HG02885 (cell line): Measurements from ENCODE around the gene ARMC2.

Experiments
- ATAC-seq: cut with Tn5 transposase; IDR thresholded peaks from one replicate; pipeline ENCODE4 v1.9.1; 2021; ENCODE audit warnings: mild to moderate bottlenecking; ENCODE audit not compliant: unreplicated experiment, poor library complexity

The ARMC2 gene

DNA sequence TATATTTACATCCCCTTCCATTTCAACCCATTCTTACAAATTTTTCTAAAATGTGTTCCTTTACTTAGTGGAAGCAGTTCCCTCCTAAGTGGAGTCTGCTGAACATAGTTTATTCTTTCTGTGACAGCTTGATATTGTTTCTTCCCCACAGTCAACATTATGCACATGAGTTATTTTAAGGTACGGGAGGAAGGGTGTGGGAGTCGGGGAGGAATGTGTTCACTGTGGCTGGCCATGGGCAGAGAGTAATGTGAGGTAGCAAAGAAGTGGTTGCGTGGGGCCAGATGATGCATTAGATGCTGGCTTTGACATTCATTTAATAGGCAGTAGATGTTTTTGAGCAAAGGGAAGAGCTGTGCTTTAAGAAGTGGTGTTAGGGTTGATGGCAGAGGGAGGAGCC lies 98.5 kb downstream of the ARMC2 start:
- ATAC-seq, result no peak

DNA sequence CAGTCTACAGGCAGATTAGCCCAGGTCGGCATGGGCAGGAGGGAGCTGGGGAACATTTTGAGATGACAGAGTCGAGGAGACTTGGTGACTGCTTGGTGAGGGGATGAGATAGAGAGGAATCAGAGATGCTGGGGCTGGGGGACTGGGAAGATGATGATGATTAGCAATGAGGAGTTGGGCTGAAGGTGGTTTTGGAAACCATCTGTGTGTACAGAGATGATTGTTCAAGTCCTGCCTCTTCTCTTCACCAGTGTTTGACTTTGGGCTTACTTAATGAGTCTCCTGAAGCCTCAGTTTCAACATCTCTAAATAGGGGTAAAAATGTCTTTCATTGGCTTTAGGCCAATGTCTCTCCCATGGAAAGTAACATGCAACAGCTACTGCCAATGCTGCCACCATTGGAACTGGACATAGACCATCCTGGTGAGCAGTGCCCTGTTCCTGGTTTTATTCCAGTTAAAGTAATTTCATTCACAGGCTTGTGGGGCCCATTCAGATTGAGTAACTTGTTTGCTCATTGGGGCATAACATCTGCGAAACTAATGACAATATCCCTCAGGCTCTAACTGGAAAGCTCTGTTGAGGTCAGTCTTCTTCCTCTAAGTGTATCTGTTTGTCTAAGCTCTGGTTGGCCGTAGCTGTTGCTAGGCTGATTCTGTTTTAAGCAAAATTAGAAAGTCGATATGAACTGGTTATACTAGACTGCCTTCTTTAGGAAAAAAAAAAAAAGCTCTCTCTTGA lies 99.1 kb downstream of the ARMC2 start:
- ATAC-seq, result no peak

- no peak for ATAC-seq
These were observed 100.0 kb downstream of the ARMC2 start for GRCh38 chr6:108948181-108948661.

DNA sequence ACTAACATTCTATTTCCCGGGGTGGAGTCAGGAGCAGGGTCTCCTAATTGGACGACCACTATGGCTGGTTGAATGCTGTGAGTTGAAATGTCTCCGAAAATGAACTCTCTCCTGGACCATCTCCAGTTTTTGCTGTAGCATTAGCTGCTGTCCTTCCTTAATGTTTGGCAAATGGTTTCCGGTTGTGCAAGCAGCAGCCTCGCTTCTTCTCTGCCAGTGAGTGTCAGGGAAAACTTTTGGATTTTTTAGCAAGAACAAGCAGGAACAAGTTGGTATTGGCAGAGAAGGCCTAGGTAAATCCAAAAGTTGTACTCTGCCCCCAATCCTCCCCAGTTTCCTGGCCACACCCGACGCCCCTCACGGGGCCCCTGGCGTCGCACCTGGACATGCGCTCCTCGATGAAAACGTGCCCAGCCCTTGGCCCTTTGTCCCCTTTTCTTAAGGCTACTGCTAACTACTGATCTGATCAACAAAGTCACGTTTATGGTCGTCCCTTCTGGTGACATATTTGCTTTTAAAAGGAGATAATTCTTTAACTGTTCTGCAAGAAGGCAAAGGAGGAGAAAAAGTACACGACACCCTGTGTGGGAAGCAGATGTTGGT lies 103.2 kb downstream of the ARMC2 start:
- no peak for ATAC-seq

GRCh38 chr6:108952776-108953486 lies 104.7 kb downstream of the ARMC2 start:
- ATAC-seq, result no peak

DNA sequence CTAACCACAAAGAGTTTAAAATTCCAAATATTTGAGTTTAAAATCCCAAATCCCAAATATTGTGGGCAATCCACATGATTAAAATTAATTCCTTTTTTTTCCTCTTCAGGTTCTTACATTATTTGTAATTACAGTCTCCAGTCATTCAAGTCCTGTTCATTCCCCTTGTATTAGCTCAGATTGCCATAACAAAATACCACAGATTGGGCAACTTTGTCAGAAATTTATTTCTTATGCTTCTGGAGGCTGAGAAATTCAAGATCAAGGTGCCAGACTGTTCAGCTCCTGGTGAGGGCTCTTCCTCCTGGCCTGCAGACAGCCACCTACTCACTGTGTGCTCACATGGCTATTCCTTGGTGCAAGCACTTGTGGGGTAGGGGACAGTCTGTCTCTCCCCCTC lies 105.5 kb downstream of the ARMC2 start:
- ATAC-seq, result no peak

DNA sequence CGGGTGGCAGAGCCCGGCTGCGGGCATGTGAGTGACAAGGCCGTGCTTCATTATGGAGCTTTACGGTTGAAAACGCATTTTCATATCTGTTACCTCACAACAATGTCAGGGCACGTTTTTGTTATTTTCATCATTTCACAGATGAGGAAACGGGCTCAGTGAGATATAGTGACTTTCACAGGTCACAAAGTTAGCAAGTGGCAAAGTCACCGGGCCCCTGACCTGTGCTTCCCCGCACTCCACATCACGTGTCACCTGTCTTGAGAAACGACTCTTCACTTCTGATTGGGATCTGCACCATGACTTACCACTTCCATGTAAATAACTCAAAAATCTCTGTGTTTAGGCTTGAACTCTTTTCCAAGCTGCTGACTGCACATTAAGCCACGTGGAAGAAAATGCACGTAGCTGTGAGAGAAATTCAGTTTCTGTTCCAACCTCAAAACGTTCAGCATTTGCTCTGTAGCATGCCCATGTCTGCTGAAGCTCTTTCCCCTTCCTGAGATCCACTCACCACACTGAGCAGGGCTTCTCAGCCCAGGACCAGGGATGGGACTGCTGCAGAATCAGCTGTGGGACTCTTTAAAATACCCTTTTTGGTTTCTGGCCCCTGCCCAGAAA lies 107.2 kb downstream of the ARMC2 start:
- no peak for ATAC-seq

DNA sequence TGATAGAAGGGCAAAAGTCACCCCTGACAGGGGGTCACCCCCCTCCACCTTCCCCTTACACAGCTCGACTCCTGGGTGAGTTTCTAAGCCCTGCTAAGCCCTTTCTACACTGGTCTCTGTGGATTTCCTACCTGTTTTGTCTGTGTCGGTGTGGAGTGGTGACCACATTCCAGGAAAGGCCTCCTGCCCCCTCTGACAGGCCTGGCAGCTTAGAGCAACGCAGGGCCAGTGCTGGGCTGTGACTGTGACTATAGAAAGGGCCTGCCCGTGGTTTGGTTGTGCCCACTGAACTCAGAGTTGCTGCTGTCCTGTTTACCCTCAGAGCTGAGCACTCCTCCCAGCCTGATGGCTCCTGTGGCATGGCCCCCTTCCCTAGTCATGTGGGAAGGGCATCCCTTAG lies 109.0 kb downstream of the ARMC2 start:
- no peak for ATAC-seq

- no peak for ATAC-seq
These were observed 110.9 kb downstream of the ARMC2 start for GRCh38 chr6:108958900-108959770.

DNA sequence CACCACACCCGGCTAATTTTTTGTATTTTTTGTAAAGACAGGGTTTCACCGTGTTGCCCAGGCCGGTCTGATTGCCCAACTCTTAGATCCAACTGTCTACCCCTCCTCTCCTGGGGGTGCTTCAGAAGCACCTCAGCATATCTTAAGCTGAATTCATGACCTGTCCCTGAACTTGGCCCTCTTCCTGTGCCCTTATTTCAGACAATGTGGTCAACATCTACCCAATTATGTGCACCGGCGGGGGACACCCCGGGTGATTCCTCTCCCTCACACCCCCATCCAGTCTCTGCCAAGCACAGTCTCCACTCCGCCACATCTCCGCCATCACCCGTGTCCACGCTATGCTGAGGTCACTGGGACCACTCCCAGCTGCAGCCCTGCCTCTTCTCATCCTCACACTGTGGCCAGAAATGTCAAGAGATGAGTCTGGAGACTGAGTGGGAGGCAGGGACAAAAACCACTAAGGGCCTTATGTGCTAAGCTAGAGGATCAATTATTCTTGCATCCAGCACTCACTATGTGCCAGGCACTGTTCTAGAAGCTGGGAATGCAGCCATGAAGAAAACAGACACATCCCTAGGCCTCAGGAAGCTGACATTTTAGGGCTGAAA lies 111.9 kb downstream of the ARMC2 start:
- ATAC-seq, result no peak

GRCh38 chr6:108960601-108961000 lies 112.4 kb downstream of the ARMC2 start:
- no peak for ATAC-seq

DNA sequence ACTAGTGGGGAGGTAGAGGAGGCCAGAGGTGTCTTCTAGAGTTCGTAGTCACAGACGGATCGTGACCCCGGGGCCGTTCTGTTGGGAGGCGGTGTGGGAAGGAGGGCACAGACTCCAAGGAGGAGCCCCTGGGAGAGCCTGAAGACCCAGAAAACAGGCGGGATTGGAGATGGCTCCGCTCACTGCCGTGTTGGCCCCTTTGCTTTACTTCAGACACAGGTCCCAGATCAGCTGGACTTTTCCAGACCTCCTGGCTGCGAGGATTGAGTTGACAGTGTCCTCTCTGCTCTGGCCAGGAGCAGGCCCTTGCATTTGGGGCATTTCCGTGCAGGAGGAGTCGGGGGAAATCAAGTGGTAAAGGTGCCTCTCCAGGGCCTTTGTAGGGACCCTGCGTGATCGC lies 112.9 kb downstream of the ARMC2 start:
- no peak for ATAC-seq

GRCh38 chr6:108961985-108962384 lies 113.8 kb downstream of the ARMC2 start:
- ATAC-seq, result no peak

DNA sequence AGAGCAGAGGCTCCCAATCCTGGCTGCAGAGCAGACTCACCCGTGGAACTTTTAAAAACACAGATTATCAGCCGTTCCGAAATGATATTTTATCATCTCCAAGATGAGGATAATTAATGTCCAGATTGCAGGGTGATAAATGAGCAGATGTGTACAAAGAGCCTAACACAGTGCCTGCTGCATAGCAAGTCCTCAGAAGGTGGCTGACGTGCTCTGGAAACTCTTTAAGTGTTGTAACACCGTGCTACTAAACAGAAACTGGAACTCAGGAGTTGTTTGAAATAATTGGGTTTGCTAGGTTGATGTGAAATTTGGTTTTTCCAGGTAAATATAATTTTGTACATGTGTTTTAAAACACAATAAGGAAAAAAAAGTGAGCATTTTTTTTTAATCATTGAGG lies 118.0 kb downstream of the ARMC2 start:
- ATAC-seq, result no peak

DNA sequence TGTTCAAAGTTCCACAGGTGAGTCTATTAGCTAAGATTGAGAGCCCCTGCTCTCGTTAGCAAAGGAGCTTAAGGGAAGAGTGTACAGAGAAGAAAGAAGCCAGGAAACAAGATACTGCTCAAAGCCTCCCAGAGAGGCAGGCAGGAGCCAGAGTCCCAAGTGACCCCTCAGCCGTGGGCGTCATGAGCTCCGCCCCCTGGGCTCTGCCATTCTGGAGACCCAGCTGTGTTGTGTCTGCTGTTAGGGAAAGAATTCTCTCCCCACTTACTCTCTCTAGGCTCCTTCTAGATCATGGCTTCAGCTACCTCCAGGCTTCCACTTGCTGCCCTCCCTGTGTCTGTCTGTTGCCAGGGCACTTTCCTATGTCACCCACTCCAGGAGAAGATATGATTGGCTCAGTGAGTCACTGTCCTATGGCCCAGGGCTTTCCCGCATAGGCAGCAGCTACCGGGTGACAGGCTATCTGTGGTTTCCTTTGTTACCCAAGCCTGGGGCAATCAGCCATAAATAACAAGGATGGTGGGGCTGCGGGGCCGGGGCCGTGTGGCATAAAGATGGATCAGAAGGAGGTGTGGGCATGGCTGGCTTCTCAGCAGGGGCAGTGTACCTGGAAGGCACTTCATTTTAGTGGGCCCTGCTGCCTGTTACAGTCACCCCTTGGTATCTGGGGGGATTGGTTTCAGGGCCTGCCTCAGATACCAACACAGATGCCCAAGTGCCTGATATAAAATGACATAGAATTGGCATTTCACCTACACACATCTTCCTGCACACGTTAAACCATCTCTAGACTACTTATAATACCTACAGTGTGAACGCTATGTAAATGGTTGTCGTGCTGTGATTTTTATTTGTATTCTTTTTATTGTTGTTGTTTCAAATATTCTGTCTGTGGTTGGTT lies 118.9 kb downstream of the ARMC2 start:
- ATAC-seq, result no peak

- ATAC-seq, result no peak
These were observed 120.4 kb downstream of the ARMC2 start for GRCh38 chr6:108968325-108969316.

- ATAC-seq, result no peak
These were observed 121.6 kb downstream of the ARMC2 start for GRCh38 chr6:108969776-108970175.
